DMS79 (cell line): ENCODE results near the gene LTBP2.

ENCODE experiments used
- DNase-seq: peaks from one replicate; lab custom pipeline; 2025; lab: John Stamatoyannopoulos, UW

LTBP2 gene

DNA sequence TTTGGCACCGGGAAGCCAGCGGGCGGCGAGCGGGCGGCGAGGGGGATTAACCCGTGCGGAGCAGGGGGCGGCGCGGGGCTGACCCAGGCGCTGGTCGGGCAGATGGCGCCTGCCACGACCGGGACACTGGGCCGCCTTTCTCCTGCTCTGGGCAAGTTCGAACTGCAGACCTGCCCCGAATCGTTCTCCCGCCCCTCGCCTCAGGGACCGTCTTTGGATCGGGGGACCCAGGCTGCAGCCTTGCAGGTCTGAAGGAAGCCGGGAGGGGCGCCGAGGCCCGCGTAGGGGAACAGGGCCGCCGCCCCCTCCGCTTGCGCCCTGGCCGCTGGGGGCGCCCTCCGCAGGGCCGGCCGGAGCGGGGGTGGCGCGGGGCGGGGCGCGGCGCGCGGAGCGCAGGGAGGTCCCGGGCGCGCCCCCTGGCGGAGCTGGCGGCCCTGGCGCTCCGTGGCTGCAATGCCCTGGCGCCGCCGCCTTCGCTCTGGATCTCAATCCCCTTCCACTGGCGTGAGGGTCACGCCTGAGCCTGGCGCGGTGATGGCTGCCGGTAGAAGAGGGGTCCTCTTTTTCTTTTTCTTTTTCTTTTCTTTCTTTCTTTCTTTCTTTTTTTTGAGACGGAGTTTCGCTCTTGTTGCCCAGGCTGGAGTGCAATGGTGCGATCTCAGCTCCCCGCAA is 449 bp upstream of the LTBP2 start:
- peak; percentile 42 for DNase-seq

DNA sequence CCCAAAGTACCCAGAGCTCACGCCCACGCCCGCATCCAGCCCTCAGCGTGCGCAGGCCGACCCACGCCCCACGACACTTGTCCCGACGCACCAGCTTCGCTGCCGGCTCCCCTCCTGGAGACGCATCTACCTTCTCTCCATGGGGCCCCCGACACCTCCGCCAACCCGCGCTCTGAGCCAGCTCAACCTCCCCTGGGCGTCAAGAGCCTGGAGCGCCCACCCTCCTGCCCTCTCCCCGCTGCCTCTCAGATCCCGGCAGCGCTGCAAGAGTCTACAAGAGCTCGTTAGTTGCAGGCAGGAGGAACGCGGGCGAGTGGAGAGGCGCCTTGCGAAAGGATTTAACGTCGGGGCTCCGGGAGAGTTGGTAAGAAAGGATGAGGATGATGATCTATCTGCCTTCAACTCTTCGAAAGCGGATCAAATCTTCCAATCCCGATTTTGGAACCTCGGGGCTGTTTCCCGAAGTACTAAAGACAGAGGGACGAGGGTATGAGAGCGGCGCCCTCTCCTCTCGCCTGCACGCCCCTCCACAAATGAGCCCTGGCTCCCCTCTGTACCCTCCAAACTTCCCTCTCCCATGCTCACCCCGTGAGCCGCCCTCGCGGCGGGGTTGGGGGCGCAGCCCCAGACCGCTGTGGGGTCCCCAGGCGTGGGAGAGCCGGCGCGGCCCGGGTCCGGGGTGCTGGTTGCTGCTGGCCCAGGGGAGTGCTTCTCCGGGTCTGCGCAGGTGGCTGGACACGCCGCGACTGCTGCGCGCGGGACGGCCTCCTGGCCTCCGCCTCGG is 979 bp downstream of the LTBP2 start:
- DNase-seq = no peak

GRCh38 chr14:74610199-74610865 is 1.7 kb downstream of the LTBP2 start:
- no peak for DNase-seq

DNA sequence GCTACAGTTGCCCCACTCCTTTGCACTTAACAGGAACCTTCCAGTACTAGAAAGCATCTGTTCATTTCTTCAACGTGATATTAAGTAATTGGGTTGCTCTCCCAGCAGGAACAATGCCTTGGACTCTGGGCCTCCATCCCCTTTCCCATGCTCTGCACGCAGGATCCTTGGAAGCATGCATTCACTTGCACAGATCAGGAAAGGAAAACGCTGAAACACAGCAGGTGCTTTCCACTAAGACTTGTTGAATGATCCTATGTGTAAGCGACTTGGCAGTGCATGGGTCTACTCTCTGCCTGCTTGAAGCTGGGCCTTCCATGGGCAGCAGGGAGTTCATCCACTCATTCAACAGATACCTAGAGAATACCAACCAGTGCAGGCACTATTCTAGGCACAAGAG is 2.3 kb downstream of the LTBP2 start:
- no peak for DNase-seq

DNA sequence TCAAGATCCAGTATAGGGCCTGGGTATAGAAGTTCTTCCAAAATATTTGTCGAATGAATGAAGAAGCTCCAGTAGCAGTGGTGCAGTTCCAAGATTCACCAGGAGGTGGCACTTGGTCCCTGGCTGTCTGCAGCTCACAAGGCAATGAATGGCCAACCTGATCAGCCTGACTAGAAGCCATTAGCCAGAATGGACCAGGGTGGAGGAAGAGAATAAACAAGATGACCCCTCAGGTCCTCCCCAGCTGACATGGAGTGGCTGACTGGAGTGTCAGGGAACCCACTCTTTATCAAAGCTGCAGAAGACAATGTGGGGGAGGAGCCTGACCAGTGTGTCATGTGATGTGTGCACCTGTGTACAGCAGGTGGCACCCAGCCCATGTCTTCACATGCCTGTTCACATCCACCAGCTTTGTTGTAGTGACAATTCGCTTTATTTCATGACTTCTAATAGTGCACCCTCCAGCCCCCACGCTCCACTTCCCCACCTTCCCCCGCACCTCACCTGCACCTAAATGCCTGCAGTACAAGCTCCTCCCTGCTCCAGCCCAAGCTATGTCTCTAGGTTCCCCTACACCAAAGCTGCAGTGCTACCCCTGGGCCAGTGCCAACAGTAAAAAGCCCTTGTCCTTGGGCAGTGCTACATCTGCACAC is 3.0 kb downstream of the LTBP2 start:
- peak; percentile 93 for DNase-seq

DNA sequence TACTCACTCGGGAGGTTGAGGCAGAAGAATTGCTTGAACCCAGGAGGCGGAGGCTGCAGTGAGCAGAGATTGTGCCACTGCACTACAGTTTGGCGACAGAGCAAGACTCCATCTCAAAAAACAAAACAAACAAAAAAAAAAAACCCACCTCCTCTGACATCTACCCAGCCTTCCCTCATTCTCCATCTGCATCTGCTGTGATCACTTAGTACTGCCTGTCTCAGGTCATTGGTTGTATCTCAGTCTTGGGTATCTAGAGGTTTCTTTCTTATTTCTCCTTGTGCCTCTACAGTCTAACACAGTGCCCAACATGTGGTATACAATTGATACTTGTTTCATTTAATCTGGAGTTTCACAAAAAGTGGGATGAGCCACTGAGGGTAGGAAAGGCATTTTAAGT is 5.3 kb downstream of the LTBP2 start:
- no peak for DNase-seq

DNA sequence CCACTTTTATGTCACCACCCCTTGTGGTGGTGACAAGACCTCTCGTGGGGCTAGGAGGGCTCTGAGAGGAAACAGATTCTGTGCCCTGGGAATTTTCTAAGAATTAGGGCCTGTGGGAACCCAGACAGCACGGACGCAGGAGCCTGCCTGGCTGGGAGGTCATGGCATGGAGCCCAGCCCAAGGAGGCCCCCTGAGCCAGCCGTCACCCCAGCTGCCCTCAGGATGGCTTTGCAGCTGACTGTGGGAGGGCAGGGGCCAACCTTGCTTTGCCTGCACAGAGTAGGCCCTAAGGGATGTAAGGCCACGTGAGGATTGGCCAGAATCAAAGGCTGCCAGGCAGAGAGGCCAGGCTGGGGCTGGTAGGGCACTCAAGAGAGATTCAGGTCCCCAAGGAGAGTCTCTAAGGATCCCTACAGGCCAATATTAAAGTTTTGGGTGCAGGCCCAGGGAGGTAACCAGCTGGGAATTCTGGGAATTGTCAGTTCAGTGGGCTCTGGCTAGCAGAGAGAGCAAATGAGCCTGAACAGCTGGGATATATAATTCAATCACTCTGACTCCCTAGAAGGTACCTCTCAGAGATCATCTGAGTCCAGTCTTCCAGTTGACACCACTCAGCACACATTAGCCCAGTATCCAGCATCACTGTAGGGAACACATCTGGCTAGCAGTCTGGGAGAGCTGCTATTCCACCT is 6.4 kb downstream of the LTBP2 start:
- DNase-seq = no peak

GRCh38 chr14:74604911-74605310 is 7.1 kb downstream of the LTBP2 start:
- DNase-seq = no peak

DNA sequence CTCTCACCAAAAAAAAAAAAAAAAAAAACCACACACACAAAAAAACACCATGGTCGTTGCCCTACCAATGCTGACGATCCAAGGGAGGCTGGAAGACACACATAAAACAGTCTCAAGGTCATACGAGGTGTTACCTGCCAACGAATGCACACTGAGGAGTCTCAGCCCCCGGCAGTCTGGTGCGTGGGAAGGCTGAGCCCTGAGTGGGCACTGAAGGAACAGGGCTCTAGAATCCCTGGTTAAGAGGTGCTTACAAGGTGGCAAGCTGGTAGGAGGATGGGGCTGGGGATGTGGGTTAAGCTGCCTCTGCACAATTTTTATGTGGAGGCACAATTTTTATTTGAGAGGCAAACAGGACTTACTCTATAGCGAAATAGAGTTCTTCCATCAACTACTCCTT is 7.9 kb downstream of the LTBP2 start:
- no peak for DNase-seq

- no peak for DNase-seq
Observed at GRCh38 chr14:74601982-74602381, 10.1 kb downstream of the LTBP2 start.

GRCh38 chr14:74599946-74600345 is 12.1 kb downstream of the LTBP2 start:
- no peak for DNase-seq

DNA sequence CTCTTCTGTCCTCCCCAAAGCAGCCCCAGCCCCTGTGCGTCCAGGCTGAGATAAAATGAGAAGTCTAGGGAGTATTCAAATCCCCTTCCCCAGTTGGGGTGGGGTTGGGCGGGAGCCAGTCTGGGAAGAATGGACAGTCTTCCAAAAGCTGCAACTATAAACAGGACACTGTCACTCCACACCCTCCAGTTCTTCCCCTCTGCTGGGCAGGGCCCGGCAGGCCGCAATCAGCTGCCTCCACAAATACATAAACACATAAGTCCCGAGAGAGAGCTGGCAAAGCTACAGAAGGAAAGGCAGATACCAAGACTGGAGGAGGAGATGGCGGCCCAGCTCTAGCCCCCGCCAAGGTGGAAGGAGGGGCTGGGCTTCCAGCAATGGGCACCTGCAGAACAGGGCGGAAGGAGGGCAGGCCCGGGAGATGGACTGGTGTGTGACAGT is 12.7 kb downstream of the LTBP2 start:
- DNase-seq = no peak

DNA sequence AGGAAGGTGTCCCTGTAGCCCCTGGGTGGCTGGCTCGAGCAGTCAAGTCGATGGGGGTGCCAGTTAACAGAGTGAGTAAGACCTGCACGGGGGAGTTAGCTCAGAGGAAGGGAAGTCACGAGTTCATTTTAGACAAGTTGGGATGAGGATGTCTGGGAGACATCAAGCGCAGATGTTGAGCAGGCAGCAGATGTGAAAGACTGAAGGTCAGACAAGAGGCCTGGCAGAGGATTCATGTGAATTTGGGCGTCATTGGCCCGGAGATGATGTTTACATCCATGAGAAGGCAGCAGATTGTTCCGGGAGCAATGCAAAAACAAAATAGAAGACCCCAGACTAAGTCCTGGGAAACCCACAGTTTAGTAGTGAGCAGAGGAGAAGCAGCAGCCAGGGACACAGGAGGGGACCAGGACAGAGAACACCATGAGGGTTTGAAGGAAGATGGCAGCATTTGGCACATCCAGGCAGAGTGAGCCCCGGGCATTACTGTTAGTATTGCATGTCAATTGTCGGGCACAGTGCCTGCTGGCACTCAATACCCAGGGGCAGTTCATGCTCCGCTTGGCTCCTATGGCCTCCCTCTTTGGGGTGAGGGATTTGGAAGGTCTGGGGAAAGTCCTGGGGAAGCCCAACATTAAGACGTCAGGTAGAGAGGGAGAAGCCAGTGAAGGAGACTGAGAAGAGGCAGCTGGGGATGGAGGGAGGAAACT is 15.1 kb downstream of the LTBP2 start:
- no peak for DNase-seq

GRCh38 chr14:74595006-74595735 is 16.9 kb downstream of the LTBP2 start:
- DNase-seq = no peak

GRCh38 chr14:74594606-74595005 is 17.4 kb downstream of the LTBP2 start:
- DNase-seq = no peak

- DNase-seq = no peak
Observed at GRCh38 chr14:74594029-74594428, 18.0 kb downstream of the LTBP2 start.

DNA sequence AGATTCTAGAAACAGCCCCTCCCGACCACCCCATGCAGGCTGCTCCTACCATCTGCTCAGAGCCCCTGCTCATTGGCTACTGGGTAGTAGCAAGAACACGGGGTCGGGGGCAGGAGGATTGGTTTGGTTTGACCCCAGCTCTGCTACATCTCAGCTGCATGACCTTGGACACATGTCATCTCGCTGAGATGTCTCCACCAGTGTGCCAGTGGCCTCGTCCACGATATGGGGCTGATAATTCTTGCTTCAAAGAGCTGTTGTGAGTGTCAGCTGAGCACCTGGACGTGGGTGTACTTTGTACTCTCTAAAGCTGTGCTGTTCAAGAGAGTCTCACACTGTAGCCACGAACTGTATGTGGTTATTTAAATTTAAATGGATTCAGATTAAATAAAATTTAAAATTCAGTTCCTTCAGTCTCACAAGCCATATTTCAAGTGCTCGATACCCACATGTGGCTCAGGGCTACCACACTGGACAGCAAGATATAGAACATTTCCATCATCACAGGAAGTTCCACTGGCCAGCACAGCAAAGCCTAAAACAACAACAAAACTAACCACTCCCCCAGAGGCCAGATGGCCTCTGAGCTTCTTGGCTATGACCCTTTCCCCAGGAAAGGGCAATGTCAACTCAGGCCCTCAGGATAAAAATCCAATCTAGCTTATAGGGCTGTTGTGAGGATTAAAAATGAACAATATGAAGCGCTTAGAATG is 18.6 kb downstream of the LTBP2 start:
- no peak for DNase-seq

DNA sequence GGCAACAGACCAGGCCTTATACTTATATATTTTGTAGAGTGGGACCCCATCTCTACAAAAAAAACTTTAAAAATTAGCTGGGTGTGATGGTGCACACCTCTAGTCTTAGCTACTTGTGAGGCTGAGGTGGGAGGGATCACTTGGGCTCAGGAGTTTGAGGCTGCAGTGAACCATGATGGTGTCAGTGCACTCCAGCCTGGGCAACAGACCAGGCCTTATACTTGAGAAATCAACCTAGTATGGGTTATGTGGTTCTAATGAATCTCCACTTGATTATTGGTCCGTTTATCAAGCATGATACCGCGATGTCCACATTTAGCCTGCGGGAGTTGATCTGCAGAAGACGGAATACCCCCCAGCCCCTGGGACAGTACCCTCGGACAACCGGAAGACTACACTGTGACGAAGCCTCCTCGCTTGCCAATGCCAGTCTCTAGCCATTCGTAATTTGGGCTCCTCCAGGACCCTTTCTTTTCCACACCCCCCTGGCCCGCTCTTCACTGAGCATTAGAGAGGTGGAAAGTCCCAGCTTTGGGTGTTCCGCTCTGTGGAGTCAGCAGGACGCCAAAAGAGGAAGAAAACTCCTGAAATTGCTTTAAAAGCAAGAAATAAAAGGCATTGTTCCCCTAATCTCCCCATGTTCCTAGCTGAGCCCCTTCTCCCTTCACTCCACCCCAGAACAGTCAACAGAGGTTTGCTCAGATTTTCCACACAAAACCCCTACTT is 19.4 kb downstream of the LTBP2 start:
- no peak for DNase-seq

GRCh38 chr14:74591899-74592298 is 20.1 kb downstream of the LTBP2 start:
- DNase-seq = no peak
